Activated CD8-positive, alpha-beta memory T cell treated with anti-CD3 and anti-CD28 coated beads for 48 hours (primary cell): ENCODE data around the gene CACNA1A.

Source experiments
- DNase-seq, 3 experiments: peaks; one replicate each; pipeline ENCODE4 v3.0.0-alpha.2; 2020; ENCODE audit warnings: low read depth in 2 of 3, low spot score in 2 of 3

Gene CACNA1A

GRCh38 chr19:13314761-13315160, 191.5 kb downstream of the CACNA1A start:
- DNase-seq, result no peak

GRCh38 chr19:13313875-13314274, 192.4 kb downstream of the CACNA1A start:
- no peak for DNase-seq

- no peak for DNase-seq
Measured at GRCh38 chr19:13309864-13310263, 196.4 kb downstream of the CACNA1A start.

- no peak for DNase-seq
Measured at GRCh38 chr19:13303381-13304129, 202.7 kb downstream of the CACNA1A start.

GRCh38 chr19:13302526-13303270, 203.6 kb downstream of the CACNA1A start:
- DNase-seq, result no peak

- no peak for DNase-seq
Measured at GRCh38 chr19:13301627-13302334, 204.5 kb downstream of the CACNA1A start.

- DNase-seq, result no peak
Measured at GRCh38 chr19:13300421-13301030, 205.8 kb downstream of the CACNA1A start.

GRCh38 chr19:13299838-13300237, 206.4 kb downstream of the CACNA1A start:
- no peak for DNase-seq

GRCh38 chr19:13298565-13299481, 207.5 kb downstream of the CACNA1A start:
- no peak for DNase-seq

GRCh38 chr19:13297023-13297422, 209.3 kb downstream of the CACNA1A start:
- no peak for DNase-seq

GRCh38 chr19:13294812-13295567, 211.3 kb downstream of the CACNA1A start:
- DNase-seq, result no peak

- no peak for DNase-seq
Measured at GRCh38 chr19:13291913-13292312, 214.4 kb downstream of the CACNA1A start.

- no peak for DNase-seq
Measured at GRCh38 chr19:13290741-13291140, 215.5 kb downstream of the CACNA1A start.

- DNase-seq, result no peak
Measured at GRCh38 chr19:13289295-13289694, 217.0 kb downstream of the CACNA1A start.

GRCh38 chr19:13286195-13286985, 219.9 kb downstream of the CACNA1A start:
- no peak for DNase-seq

- no peak for DNase-seq
Measured at GRCh38 chr19:13284929-13285928, 221.1 kb downstream of the CACNA1A start.

GRCh38 chr19:13283871-13284270, 222.4 kb downstream of the CACNA1A start:
- DNase-seq, result no peak
